Right kidney (tissue), 1 donor: ENCODE data around the gene OR6J1.
"Not testable (repeated sequence)": the region's sequence is repeated elsewhere in the genome, so short reads cannot be mapped to it uniquely, and the experiment has no call there.

Experiments used
- DNase-seq: peaks from one replicate; pipeline ENCODE4 v3.0.0-alpha.2; 2016

OR6J1 gene

DNA sequence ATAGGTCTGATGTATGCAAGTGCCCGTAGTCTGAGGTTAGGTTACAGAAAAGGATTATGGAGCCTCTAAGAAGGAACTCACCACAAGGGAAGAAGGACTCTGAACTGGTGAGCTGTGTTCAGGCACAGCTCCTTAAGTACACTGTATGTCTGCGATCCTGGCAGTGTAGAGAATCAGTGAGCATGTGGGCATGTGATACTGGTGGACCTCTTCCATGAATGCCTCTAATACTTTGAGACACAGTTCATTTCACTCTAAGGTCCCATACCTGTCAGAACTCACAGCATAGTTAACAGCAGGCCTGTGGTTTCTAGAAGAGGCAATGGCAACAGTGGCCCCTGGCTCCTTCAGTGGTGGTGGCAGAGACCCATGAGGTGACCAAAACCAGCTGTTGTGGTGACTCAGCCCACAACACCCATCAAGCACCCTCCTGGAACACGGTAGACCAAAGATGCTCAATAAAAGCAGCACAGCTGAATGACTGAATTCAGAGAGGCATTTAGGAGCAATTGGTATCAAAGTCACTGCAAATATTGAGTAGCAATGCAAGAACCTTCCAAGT lies 6.9 kb upstream of the OR6J1 start:
- DNase-seq: no peak

DNA sequence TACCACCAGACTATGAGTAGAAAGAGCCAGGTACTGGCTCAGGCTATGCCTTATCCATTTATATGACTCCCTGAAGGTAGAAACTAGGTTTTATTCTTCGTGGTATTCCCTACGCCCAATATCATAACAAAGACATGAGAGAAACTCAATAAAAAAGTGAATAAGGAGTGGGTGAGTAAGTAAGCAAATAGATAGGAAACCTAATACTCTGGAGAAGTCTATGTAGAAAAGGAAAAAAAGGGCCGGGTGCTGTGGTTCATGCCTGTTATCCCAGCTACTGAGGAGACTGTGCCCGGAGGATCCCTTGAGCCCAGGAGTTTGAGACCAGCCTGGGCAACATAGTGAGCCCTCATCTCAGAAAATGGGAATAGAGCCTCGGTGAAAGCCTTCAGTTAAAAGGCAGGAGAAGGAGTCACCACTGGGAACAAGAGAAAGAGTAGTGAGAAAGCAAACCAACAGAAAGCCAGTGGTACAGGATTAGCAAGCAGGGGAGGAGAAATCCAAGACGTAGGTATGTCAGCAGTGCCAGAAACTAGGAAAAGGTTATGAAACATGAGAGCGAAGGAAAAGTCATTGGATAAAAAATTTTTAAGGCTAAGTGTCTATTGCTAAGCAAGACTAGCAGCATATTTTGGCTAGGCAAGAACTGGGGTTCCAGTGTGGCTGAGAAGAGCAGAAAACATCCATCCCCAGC lies 6.0 kb upstream of the OR6J1 start:
- DNase-seq: no peak

- DNase-seq: no peak
These were observed 4.4 kb upstream of the OR6J1 start for GRCh38 chr14:22648506-22648905.

GRCh38 chr14:22646570-22647254 lies 2.6 kb upstream of the OR6J1 start:
- no peak for DNase-seq

DNA sequence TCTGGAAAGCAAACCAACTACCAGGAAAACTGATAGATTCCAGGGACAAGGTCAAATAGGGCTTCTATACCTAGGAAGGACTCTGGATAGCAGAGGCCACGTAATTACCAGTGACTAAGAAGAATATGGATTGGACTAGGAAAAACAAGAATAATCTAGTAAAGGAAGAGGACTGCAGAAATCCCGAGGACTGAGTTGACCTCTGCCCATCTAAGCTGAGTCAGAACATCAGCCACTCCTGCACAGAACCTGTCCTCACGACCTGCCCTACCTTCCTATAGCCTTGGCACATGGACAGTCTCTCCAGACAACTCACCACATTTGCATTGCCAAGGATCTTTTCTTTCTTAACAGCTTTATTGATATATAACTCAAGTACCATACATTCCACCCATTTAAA lies 2.3 kb downstream of the OR6J1 start:
- no peak for DNase-seq

GRCh38 chr14:22640192-22640591 lies 4.0 kb downstream of the OR6J1 start:
- DNase-seq: no peak

DNA sequence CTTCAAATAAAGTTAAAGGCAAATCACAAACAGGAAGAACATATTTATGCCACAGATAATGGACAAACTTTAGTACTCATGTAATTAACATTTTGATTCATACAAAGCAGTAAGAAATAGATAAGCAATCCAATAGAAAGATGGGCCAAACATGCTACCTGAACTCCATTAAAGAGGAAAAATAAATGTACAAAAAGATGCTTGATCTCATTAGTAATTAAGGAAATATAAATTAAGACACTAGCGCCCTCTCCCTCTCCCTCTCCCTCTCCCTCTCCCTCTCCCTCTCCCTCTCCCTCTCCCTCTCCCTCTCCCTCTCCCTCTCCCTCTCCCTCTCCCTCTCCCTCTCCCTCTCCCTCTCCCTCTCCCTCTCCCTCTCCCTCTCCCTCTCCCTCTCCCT lies 8.2 kb downstream of the OR6J1 start:
- DNase-seq: not testable (repeated sequence)

DNA sequence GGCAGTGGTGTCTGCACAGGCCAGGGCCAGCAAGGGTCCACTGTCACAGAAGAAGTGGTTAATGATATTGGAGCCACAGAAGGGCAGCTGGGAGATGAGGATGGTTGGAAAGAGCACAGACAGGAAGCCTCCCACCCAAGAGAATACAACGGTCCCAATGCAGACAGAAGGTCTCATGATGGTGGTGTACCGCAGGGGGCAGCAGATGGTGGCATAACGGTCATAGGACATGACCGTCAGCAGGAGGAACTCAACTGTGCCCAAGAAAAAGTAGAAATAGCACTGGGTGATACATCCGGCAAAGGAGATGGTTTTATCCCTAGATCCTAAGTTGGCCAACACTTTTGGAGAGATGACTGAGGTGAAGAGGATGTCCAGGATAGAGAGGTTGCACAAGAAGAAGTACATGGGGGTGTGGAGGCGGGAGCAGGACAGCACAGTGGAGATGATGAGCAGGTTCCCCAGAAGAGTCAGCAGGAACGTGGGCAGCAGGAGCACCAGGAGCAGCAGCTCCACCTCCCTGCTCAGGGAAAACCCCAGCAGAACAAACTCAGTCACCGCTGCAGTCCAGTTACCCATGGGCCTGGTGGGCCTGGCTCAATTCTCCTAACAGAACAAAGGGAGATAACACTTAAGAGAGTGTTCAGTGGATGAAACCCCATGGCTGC lies 9.8 kb downstream of the OR6J1 start:
- DNase-seq: no peak

- DNase-seq: no peak
These were observed 13.7 kb downstream of the OR6J1 start for GRCh38 chr14:22630486-22630885.

GRCh38 chr14:22630066-22630465 lies 14.1 kb downstream of the OR6J1 start:
- DNase-seq: no peak

DNA sequence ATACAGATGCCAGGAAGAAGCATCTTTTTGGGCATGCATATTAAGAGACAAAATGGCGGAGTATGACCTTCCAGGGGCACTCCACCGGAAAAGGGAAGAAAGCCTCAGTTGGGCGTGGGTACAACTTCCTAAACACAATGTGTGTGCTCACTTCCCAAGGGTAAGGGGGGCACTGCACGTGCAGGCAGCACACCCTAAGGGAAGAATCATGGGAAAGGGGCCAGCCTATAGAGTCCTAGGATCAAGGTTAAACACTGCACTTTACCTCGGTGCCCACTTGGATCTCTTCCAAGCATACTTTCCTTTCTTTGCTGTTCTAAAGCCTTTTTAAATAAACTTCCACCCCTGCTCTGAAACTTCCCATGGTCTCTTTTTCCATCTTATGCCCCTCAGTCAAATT lies 14.8 kb downstream of the OR6J1 start:
- DNase-seq: no peak

GRCh38 chr14:22627506-22628263 lies 16.5 kb downstream of the OR6J1 start:
- DNase-seq: no peak

GRCh38 chr14:22626590-22626989 lies 17.6 kb downstream of the OR6J1 start:
- DNase-seq: no peak

DNA sequence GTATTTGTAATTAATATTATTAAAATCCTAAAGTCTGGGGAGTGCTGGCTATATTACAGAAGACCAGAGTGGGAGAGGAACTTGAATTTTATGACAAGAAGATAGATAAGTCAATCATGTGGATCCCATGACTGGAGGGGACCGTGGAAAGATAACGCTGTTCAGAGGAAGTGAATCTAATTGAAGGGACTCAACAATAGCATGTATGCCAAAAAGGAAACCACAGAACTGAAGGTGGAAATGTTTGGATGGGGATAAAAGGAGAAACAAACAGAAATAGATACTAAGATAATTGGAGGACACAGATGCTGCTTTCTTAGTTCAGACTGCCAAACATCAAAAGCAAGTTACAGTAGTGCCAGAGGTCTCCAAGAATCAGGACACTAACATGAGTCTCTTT lies 21.1 kb downstream of the OR6J1 start:
- no peak for DNase-seq

GRCh38 chr14:22622255-22622654 lies 21.9 kb downstream of the OR6J1 start:
- no peak for DNase-seq

- DNase-seq: not testable (repeated sequence)
These were observed 28.4 kb downstream of the OR6J1 start for GRCh38 chr14:22615765-22616164.

- DNase-seq: peak; percentile 65
These were observed 29.8 kb downstream of the OR6J1 start for GRCh38 chr14:22614240-22614799.

GRCh38 chr14:22613736-22614239 lies 30.4 kb downstream of the OR6J1 start:
- no peak for DNase-seq

DNA sequence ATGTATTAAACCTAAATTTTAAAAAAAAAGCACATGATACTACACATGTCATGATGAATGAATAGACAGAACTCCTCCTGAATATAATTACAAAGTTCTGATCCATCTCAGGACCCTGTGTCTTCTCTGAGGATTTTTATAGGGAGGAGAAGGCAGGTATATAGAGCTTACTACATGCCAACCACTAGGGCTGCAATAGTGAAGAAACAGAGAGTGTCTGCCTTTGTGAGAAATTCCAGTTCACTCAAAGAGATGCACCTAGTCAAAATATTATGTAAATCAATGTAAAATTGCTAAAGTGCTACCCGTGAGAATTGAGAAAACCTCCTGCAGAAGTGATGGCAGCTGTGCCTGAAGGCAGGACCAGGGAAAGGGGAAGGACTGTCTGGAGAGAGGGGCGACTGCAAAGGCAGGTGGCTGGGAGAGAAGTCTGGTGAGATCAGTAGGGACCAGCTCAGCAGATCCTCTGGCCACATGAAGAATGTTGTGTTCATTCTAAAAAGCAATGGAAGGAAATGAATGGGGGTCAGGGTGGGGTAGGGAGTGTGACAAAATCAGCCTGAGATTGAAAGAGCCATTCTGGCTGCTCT lies 31.0 kb downstream of the OR6J1 start:
- DNase-seq: peak; percentile 11

DNA sequence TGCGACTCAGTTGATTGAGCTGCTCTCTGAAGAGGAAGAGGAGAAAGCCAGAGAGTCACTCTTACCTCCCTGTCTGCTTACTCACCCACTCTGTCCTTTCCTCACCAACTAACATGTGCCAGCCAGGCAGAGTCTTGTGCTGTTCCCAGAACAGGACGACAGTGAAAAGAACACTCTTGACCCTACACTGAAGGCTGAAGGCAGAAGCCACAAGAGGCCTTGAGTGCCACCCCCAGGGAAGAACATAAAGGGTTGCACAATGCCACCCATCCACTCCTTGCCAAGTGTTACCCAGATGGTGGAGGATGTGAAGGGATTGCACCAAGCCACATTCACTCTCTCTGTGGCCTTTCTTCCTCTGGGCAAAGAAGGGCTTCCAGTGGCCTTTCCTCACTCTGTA lies 33.2 kb downstream of the OR6J1 start:
- DNase-seq: no peak

DNA sequence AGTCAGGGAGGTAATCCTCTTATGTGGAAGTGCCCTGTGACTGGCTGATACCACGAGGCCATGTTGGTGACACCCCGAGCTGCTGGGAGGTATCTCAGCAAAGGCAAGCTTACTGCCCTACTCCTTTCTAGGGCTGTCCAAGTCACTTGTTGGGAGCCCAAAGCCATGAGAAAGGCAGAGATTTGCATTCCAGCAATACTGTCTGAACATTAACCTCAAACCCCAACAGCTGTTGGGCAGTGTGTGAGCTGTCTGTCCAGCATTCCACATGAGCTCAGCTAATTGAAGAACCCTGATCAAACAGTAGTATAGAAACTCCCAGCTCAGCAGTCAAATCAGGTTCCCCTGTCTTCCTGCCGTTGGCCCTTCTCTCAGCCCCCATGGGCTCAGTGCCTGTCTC lies 36.9 kb downstream of the OR6J1 start:
- DNase-seq: no peak

DNA sequence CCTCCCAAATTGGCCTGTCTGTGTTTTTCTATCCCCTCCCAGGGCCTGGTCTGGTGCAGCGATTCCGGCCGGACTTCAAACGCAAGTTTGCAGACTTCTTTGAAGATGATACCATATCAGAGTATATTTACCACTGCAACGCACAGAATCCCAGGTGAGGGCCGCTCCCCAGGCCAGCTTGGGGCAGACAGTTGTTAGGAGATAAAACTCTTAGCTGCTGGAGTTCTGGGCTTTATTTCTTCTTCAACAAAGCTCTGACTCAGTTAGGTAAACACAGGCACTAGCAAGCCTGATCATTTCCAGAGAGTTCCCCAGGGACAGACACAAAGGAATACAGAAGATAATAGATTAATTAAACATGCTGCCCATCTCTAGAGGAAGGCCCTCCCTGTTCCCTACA lies 37.8 kb downstream of the OR6J1 start:
- DNase-seq: no peak
